SK-N-MC (cell line): ENCODE measurements around the gene TEX2.

Experiments
- EZH2 ChIP-seq: fragments of 200-600 bp; sonication (generic); IDR thresholded peaks from one replicate; pipeline ENCODE4 v1.6.1; 2017; ENCODE audit warnings: antibody characterized with exemption
- FOXP2 ChIP-seq: optimal IDR thresholded peaks from 2 replicates; pipeline ENCODE3; 2011; ENCODE audit warnings: mild to moderate bottlenecking, moderate library complexity; ENCODE audit not compliant: insufficient read depth; ENCODE audit errors: extremely low read length, control extremely low read depth
- POLR2AphosphoS5 ChIP-seq: IDR thresholded peaks from 2 replicates; pipeline ENCODE4 v1.6.1; 2012; ENCODE audit warnings: mild to moderate bottlenecking, low read depth, low read length, borderline replicate concordance

GRCh38 chr17:64135000-64135399 is 128.1 kb downstream of the TEX2 start:
- TF ChIP-seq POLR2AphosphoS5 (no peak), EZH2 (no peak), FOXP2 (no peak)
